Osteoblast (primary cell): ENCODE data around the gene HMCN1. TPM values are rescaled to one million over a fixed set of nuclear protein-coding genes. Genes with fewer than 3 reads are reported as not detected.

Experiments
- DNase-seq: peaks from one replicate; pipeline ENCODE4 v3.0.0; 2011; ENCODE audit warnings: low spot score, mixed read lengths; ENCODE audit not compliant: insufficient read length; ENCODE audit errors: missing footprints
- H2AFZ ChIP-seq: 2 replicates; pipeline ENCODE4 v1.6.0; 2011; ENCODE audit warnings: mild to moderate bottlenecking, low read length
- H3K27ac ChIP-seq: 2 replicates; pipeline ENCODE4 v1.5.1; 2011; ENCODE audit warnings: mild to moderate bottlenecking, low read depth, low read length, moderate library complexity
- H3K27me3 ChIP-seq: 2 replicates; pipeline ENCODE4 v1.6.0; 2012; ENCODE audit warnings: mild to moderate bottlenecking, control low read depth, inconsistent platforms, low read length, moderate library complexity; ENCODE audit not compliant: insufficient read depth
- H3K36me3 ChIP-seq: 2 replicates; pipeline ENCODE4 v1.5.1; 2011; ENCODE audit warnings: mild to moderate bottlenecking, low read length, control low read depth, moderate library complexity; ENCODE audit not compliant: insufficient read depth
- H3K4me1 ChIP-seq: 2 replicates; pipeline ENCODE4 v1.5.1; 2011; ENCODE audit warnings: mild to moderate bottlenecking, low read length, control low read depth, moderate library complexity; ENCODE audit not compliant: insufficient read depth
- H3K4me2 ChIP-seq: 2 replicates; pipeline ENCODE4 v1.6.0; 2011; ENCODE audit warnings: mild to moderate bottlenecking, low read length; ENCODE audit not compliant: insufficient read depth
- H3K4me3 ChIP-seq: fragments of 200-600 bp; sonication (generic); 3 replicates; pipeline ENCODE4 v1.5.1; 2012; ENCODE audit warnings: mild to moderate bottlenecking, low read length, inconsistent platforms; ENCODE audit not compliant: insufficient read depth
- H3K79me2 ChIP-seq: 2 replicates; pipeline ENCODE4 v1.6.0; 2012; ENCODE audit warnings: mild to moderate bottlenecking, low read length, control low read depth, inconsistent platforms; ENCODE audit not compliant: insufficient read depth
- H3K9me3 ChIP-seq: 2 replicates; pipeline ENCODE4 v1.5.1; 2011; ENCODE audit warnings: low read depth, low read length, control low read depth
- H4K20me1 ChIP-seq: 2 replicates; pipeline ENCODE4 v1.6.0; 2012; ENCODE audit warnings: mild to moderate bottlenecking, low read length, control low read depth; ENCODE audit not compliant: insufficient read depth
- total RNA-seq: library from RNA; depleted of rRNA; stranded (reverse); fragments of >200 nt; gene quantifications from 2 replicates; pipeline ENCODE4 v1.2.3, GENCODE V29; 2012
- TF ChIP-seq, protein P1 (sequence below): IDR thresholded peaks from 2 replicates; pipeline ENCODE4 v1.5.1; 2011; ENCODE audit warnings: mild to moderate bottlenecking, low read depth, low read length, moderate library complexity; ENCODE audit errors: extremely low read depth

The HMCN1 gene
- total RNA-seq, 1 donor = 178 TPM

DNA sequence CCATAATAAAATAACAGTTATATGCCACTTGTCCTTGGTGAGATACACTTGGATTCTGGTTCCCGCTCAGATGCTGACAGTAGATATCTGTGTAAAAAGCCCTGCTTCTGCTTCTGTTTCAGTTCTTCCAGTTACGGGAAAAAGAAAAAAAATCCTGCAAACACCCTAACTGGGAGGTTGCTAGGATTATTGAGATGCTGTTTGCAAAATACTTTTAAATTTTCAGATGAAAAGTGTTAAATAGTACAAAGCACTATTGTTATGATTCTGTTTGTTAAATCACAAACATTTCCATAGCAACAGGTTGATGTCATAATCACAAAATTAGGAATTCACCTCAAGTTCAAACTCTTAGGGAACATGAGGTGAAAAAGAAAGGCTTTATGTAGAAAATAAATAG, 232.3 kb downstream of the HMCN1 start:
- H3K9me3 ChIP-seq = no peaks in the 10 kb centered on the region
- TF ChIP-seq, protein P1, sequence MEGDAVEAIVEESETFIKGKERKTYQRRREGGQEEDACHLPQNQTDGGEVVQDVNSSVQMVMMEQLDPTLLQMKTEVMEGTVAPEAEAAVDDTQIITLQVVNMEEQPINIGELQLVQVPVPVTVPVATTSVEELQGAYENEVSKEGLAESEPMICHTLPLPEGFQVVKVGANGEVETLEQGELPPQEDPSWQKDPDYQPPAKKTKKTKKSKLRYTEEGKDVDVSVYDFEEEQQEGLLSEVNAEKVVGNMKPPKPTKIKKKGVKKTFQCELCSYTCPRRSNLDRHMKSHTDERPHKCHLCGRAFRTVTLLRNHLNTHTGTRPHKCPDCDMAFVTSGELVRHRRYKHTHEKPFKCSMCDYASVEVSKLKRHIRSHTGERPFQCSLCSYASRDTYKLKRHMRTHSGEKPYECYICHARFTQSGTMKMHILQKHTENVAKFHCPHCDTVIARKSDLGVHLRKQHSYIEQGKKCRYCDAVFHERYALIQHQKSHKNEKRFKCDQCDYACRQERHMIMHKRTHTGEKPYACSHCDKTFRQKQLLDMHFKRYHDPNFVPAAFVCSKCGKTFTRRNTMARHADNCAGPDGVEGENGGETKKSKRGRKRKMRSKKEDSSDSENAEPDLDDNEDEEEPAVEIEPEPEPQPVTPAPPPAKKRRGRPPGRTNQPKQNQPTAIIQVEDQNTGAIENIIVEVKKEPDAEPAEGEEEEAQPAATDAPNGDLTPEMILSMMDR = no peak
- no peak overlapping the region for H3K4me2 ChIP-seq
- no peak overlapping the region for H2AFZ ChIP-seq
- H3K4me1 ChIP-seq = peaks cover 18% of the 10 kb centered on the region
- H3K27ac ChIP-seq = no peak overlapping the region
- DNase-seq = no peak
- H3K36me3 ChIP-seq = no peaks in the 10 kb centered on the region
- no peak overlapping the region for H3K4me3 ChIP-seq
- no peaks in the 10 kb centered on the region for H4K20me1 ChIP-seq
- H3K27me3 ChIP-seq = no peaks in the 10 kb centered on the region
- no peaks in the 10 kb centered on the region for H3K79me2 ChIP-seq

DNA sequence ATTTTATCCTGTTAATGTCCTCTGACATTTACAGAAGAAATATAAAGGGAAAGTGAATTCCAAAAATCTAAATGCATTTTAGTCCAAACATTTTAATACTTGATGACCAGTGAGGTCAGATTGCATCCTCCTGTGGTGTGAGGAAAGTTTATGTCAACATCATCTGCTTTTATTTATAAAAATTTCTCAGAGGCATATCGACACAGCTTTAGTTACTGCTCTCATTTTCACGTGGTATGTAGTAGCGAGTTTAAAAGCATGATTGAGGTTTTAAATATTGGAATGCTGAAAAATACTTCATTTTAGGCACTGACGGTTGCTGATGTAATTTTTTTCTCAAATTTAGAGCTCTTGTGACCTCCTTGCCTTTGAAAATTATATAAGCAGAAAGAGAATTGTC, 234.8 kb downstream of the HMCN1 start:
- peak overlapping the region; percentile 32 for H3K4me2 ChIP-seq

DNA sequence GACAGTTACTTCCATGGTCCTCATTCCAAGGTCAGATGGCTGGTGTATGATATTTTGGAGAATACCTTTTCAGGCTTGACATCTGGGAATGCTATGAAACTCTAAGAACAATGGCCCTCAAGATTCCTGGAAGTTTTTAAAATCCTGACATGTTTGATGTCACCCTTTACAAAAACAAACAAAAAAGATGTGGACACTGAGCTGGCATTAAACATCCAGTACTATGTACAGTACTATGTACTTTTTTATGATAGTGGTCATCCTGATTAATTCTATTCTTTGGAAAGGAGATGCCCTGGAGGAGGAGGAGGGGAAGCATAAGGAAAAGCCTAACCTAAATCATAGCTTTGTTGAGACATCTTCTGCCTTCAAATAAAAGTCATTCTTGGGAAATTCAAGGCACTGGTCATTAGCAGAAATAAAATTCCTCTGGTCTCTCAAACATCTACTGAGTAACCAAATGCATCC, 235.4 kb downstream of the HMCN1 start:
- peak overlapping the region; percentile 26 for H3K27ac ChIP-seq
- no peak overlapping the region for H2AFZ ChIP-seq
- no peaks in the 10 kb centered on the region for H3K9me3 ChIP-seq
- peak overlapping the region; percentile 32 for H3K4me2 ChIP-seq
- H3K36me3 ChIP-seq = no peaks in the 10 kb centered on the region
- peaks cover 46% of the 10 kb centered on the region for H3K4me1 ChIP-seq
- no peak overlapping the region for H3K4me3 ChIP-seq
- no peaks in the 10 kb centered on the region for H3K79me2 ChIP-seq
- no peaks in the 10 kb centered on the region for H3K27me3 ChIP-seq
- TF ChIP-seq, protein P1 = no peak
- no peaks in the 10 kb centered on the region for H4K20me1 ChIP-seq
- no peak for DNase-seq

More for the DNA sequence above, 234.8 kb downstream of the HMCN1 start:
- no peak for DNase-seq
- Histone ChIP-seq H2AFZ (no peak overlapping the region), H3K27ac (peak overlapping the region; percentile 26), H4K20me1 (no peaks in the 10 kb centered on the region), H3K4me3 (no peak overlapping the region), H3K36me3 (no peaks in the 10 kb centered on the region), H3K27me3 (no peaks in the 10 kb centered on the region), H3K79me2 (no peaks in the 10 kb centered on the region), H3K4me1 (peaks cover 41% of the 10 kb centered on the region), H3K9me3 (no peaks in the 10 kb centered on the region)
- TF ChIP-seq, protein P1 = no peak

DNA sequence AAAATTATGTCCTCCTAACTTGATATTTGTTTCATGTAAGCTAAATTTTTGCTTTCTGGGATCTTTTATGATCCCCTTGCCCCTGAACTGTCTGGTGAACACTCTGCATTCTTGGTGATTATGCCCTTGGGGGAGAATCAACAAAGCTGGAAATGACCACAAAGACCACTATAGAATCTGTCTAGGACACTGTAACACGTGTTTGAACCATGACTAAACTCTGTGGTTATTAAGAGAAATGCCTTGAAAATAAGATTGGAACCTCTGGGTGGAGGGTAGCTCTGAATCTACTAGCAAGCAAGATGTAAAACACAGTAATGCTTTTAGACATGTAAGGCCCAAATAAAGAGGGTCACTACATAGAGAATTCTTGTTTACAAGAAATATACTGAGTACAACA, 237.5 kb downstream of the HMCN1 start:
- no peak for DNase-seq
- H3K4me1 ChIP-seq = peaks cover 50% of the 10 kb centered on the region
- H2AFZ ChIP-seq = no peak overlapping the region
- TF ChIP-seq, protein P1 = no peak
- no peaks in the 10 kb centered on the region for H3K27me3 ChIP-seq
- H3K36me3 ChIP-seq = no peaks in the 10 kb centered on the region
- H3K4me2 ChIP-seq = peak overlapping the region; percentile 30
- no peaks in the 10 kb centered on the region for H3K79me2 ChIP-seq
- no peaks in the 10 kb centered on the region for H3K9me3 ChIP-seq
- H4K20me1 ChIP-seq = no peaks in the 10 kb centered on the region
- peak overlapping the region; percentile 68 for H3K27ac ChIP-seq
- no peak overlapping the region for H3K4me3 ChIP-seq
